Mesothelial cell of epicardium (in vitro differentiated cells): ENCODE results near the gene ACTMAP. TPM values are rescaled to one million over a fixed set of nuclear protein-coding genes. Genes with fewer than 3 reads are reported as not detected.

Source experiments
- DNase-seq, 2 experiments: peaks; one replicate each; pipeline ENCODE4 v3.0.0; 2021; ENCODE audit warnings: low spot score in 2 of 2; ENCODE audit not compliant: unreplicated experiment in 2 of 2
- H3K27ac Mint-ChIP-seq: 2 replicates; pipeline ENCODE4 v1.8.0; 2021; ENCODE audit warnings: mixed read lengths
- H3K27me3 Mint-ChIP-seq: 2 replicates; pipeline ENCODE4 v1.8.0; 2021; ENCODE audit warnings: low read depth, mixed read lengths
- H3K36me3 Mint-ChIP-seq: 2 replicates; pipeline ENCODE4 v1.8.0; 2021; ENCODE audit warnings: mixed read lengths
- H3K4me1 Mint-ChIP-seq: 2 replicates; pipeline ENCODE4 v1.8.0; 2021; ENCODE audit warnings: mixed read lengths
- H3K4me3 Mint-ChIP-seq: 2 replicates; pipeline ENCODE4 v1.8.0; 2021; ENCODE audit warnings: mild to moderate bottlenecking, moderate library complexity, mixed read lengths
- H3K9me3 Mint-ChIP-seq: 2 replicates; pipeline ENCODE4 v1.8.0; 2021; ENCODE audit warnings: mixed read lengths
- CTCF ChIP-seq: fragments of 200-600 bp; sonication (generic); IDR thresholded peaks from one replicate; pipeline ENCODE4 v1.5.0; 2021; ENCODE audit warnings: antibody characterized with exemption; ENCODE audit not compliant: unreplicated experiment
- total RNA-seq: library from RNA; stranded (reverse); gene quantifications from 3 replicates; pipeline ENCODE4 v1.2.1, GENCODE V29; 2021

Gene ACTMAP
- total RNA-seq, 1 donor from 2014 or later: 15.0 TPM

- TF ChIP-seq CTCF: no peak
- DNase-seq: no peak
- H3K4me3 Mint-ChIP-seq: no peak overlapping the region
- H3K27me3 Mint-ChIP-seq: no peaks in the 10 kb centered on the region
- no peak overlapping the region for H3K27ac Mint-ChIP-seq
- no peaks in the 10 kb centered on the region for H3K9me3 Mint-ChIP-seq
- H3K4me1 Mint-ChIP-seq: peaks cover 2% of the 10 kb centered on the region
- peaks cover 4% of the 10 kb centered on the region for H3K36me3 Mint-ChIP-seq
Measured at GRCh38 chr19:40783711-40784110, 33.4 kb upstream of the ACTMAP start.

GRCh38 chr19:40781140-40781539 lies 30.9 kb upstream of the ACTMAP start:
- no peaks in the 10 kb centered on the region for H3K36me3 Mint-ChIP-seq
- H3K4me3 Mint-ChIP-seq: no peak overlapping the region

GRCh38 chr19:40780582-40780981 lies 30.3 kb upstream of the ACTMAP start:
- Mint-ChIP-seq H3K4me1 (peaks cover 8% of the 10 kb centered on the region), H3K27me3 (no peaks in the 10 kb centered on the region), H3K27ac (no peak overlapping the region), H3K36me3 (no peaks in the 10 kb centered on the region), H3K4me3 (no peak overlapping the region), H3K9me3 (no peaks in the 10 kb centered on the region)
- no peak for DNase-seq
- no peak for TF ChIP-seq CTCF

More at GRCh38 chr19:40781140-40781539, 30.9 kb upstream of the ACTMAP start:
- Mint-ChIP-seq H3K9me3 (no peaks in the 10 kb centered on the region), H3K27ac (no peak overlapping the region), H3K27me3 (no peaks in the 10 kb centered on the region), H3K4me1 (peaks cover 8% of the 10 kb centered on the region)
- TF ChIP-seq CTCF: no peak
- DNase-seq: no peak

- peak overlapping the region; percentile 80 for H3K4me3 Mint-ChIP-seq
- H3K27me3 Mint-ChIP-seq: no peaks in the 10 kb centered on the region
- H3K9me3 Mint-ChIP-seq: no peaks in the 10 kb centered on the region
- peaks cover 8% of the 10 kb centered on the region for H3K4me1 Mint-ChIP-seq
- DNase-seq: no peak
- TF ChIP-seq CTCF: no peak
- peak overlapping the region; percentile 100 for H3K27ac Mint-ChIP-seq
- no peaks in the 10 kb centered on the region for H3K36me3 Mint-ChIP-seq
Measured at GRCh38 chr19:40778706-40779284, 28.5 kb upstream of the ACTMAP start.

- Mint-ChIP-seq H3K4me3 (peak within 1 kb of the TSS; percentile 80), H3K4me1 (peaks cover 8% of the 10 kb centered on the region), H3K36me3 (no peaks in the 10 kb centered on the region), H3K9me3 (no peaks in the 10 kb centered on the region), H3K27me3 (no peaks in the 10 kb centered on the region), H3K27ac (peak within 1 kb of the TSS; percentile 100)
- DNase-seq: peak; percentile 99 to 100
- no peak for TF ChIP-seq CTCF
Measured at GRCh38 chr19:40777937-40778705, 27.8 kb upstream of the ACTMAP start, which contains the start of gene RAB4B. TSS of gene RAB4B (plus strand) at chr19:40778247. CDS start at chr19:40778376, 129 bp downstream.
